Gastrocnemius medialis (tissue), 4 donors: Measurements from ENCODE around the gene CACNA2D3.

Source experiments
- POLR2A ChIP-seq, 2 donors: fragments of 450-650 bp; IDR thresholded peaks; one replicate each; pipeline ENCODE4 v1.6.1; 2017; ENCODE audit warnings: antibody characterized with exemption in 2 of 2, mild to moderate bottlenecking in 2 of 2, moderate library complexity in 2 of 2
- TF ChIP-seq, protein P1 (sequence below), 5 experiments: fragments of 450-650 bp in 3 of 5; fragments of 200-600 bp in 2 of 5; sonication (generic) in 2 of 5; IDR thresholded peaks in 4 of 5; conservative IDR thresholded peaks in 1 of 5; 1 replicate in 4 of 5; 2 replicates in 1 of 5; pipeline ENCODE4 v1.5.1; 2016 to 2019; ENCODE audit warnings: antibody characterized with exemption in 5 of 5, mild to moderate bottlenecking in 3 of 5, moderate library complexity in 3 of 5

DNA sequence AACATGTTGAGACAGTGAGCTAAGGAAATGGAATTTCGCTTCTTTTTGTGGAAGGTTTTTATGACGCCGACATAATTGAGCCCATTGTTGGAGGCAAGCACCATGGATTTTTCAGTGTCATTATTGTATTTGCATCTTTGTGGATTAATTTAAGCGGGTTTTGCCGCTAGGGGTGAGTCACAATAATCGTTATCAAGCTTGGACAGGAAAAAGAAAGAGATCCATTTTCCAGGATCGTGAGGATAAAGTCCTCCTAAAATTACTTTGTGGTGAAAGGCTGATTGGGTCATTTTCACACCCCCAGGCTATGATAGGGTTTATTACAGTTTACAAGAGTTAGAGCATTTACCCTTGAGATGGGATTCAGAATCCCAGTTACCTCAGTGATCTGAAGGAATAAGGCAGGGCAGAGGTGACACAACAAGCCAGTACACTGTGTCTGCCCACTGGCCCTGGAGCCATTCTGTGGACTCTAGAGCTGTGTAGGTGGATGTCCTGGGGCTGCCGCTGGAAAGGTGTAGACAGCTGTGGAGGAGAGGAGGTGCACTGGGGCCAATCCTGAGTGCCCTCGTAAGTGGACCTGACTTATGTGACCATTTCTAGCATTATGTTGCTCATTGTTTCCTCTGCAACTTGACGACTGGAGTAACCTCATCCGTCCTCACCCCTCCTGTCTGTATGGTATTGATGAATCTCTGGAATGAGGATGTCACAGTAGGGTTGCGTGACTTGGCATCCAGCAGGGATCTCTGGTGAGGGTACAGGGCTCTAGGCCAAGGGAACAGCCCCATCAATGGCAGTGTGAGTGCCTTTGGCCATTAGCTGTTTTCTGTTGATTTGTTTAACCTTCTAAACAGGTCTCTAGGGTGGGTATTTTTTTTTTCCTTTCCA lies 435.4 kb downstream of the CACNA2D3 start:
- no peak for TF ChIP-seq POLR2A (IDR thresholded peaks at IDR 0.05)
- TF ChIP-seq, protein P1, sequence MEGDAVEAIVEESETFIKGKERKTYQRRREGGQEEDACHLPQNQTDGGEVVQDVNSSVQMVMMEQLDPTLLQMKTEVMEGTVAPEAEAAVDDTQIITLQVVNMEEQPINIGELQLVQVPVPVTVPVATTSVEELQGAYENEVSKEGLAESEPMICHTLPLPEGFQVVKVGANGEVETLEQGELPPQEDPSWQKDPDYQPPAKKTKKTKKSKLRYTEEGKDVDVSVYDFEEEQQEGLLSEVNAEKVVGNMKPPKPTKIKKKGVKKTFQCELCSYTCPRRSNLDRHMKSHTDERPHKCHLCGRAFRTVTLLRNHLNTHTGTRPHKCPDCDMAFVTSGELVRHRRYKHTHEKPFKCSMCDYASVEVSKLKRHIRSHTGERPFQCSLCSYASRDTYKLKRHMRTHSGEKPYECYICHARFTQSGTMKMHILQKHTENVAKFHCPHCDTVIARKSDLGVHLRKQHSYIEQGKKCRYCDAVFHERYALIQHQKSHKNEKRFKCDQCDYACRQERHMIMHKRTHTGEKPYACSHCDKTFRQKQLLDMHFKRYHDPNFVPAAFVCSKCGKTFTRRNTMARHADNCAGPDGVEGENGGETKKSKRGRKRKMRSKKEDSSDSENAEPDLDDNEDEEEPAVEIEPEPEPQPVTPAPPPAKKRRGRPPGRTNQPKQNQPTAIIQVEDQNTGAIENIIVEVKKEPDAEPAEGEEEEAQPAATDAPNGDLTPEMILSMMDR (IDR thresholded peaks at IDR 0.05 in 4 of 5, conservative IDR thresholded peaks at IDR 0.05 in 1 of 5): no peak
